CD4-positive, alpha-beta T cell treated with Interleukin-2 at 100 ng/mL for 4 hours (primary cell): ENCODE results near the gene RABL2A.
"Not testable (repeated sequence)": the region's sequence is repeated elsewhere in the genome, so short reads cannot be mapped to it uniquely, and the experiment has no call there.

Experiments
- DNase-seq: peaks from one replicate; pipeline ENCODE4 v3.0.0-alpha.2; 2020; ENCODE audit warnings: low spot score

The RABL2A gene

GRCh38 chr2:113609822-113610221 lies 17.2 kb upstream of the RABL2A start:
- DNase-seq, result not testable (repeated sequence)

DNA sequence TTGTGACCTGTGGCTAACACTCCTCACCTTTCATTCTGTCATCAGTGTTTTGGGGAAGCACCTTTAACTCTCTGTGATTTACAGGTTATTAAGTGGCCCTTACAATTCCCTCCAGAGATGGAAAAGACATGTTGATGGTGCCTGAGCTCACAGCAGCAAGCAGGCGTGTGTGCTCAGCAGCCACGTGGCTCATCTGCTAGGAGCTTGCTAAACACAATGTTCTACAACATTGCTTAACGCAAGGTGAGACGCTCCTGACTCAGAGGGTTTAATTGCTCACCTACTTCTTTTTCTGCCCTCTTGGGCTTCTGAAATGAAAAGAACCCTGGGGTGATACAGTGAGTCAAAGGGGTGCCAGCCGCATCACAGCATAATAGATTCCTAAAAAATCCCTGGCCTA lies 6.1 kb upstream of the RABL2A start:
- not testable (repeated sequence) for DNase-seq

- DNase-seq, result not testable (repeated sequence)
Observed at GRCh38 chr2:113625906-113626305, 1.2 kb upstream of the RABL2A start.

- DNase-seq, result not testable (repeated sequence)
Observed at GRCh38 chr2:113632849-113633345, 5.8 kb downstream of the RABL2A start.

DNA sequence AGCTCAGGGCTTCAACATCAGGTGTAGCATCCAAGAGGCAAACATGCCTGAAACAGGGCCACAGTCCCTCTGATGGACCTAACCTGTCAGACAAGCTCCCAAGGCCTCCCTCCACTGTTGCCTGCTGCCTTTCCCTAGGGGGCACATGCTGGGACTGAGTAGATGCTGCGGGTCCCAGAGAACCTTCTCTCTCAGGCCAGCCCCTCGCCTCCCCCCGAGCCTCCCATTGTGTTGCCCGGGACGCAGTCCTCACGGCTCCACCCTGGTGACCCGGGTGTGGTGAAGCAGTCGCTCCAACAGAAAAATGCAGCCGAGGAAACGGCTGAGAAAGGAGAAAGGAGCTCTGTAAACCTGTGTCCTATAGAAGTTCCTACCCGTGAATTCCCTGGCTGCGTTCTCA lies 8.3 kb downstream of the RABL2A start:
- not testable (repeated sequence) for DNase-seq

DNA sequence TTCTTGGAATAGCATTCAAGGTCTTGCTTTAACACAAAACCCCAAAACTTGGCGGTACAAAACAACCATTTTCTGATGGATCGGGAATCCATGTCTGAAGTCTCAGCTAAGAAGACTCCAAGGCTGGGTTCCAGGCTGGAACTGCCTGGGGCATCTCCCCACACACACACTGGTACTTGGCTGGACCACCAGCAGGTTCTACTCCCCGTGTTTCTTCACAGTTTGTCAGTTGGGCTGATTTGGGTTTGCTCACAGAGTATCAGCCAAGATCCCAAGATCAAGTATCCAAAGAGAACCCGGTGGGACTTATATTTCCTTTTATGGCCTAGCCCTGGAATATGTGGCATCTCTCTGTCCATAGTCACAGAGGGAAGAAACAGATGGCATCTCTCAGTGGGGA lies 9.2 kb downstream of the RABL2A start:
- DNase-seq, result not testable (repeated sequence)

DNA sequence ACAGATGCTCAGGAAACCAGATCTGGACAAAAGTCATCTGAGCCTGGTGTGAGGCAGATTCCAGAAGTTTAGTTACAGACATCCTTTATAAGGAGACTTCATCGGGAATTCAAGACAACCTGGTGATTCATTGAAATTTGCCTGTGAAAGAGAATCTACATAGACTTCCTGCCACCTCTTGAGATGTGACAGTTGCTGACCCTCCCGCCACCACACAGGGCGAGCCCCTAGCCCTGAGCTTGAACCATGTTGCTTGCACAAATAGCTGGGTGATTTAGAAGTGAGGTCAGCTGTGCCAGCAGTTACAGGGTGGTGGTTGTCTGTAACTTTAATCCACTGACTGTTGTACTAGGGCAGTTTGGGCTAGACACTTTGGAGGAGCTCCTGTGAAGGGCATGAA lies 11.0 kb downstream of the RABL2A start:
- DNase-seq, result not testable (repeated sequence)

- not testable (repeated sequence) for DNase-seq
Observed at GRCh38 chr2:113646217-113646616, 19.2 kb downstream of the RABL2A start.

- DNase-seq, result not testable (repeated sequence)
Observed at GRCh38 chr2:113650834-113651815, 24.1 kb downstream of the RABL2A start.

GRCh38 chr2:113652599-113652998 lies 25.5 kb downstream of the RABL2A start:
- DNase-seq, result not testable (repeated sequence)

- DNase-seq, result peak; percentile 5
Observed at GRCh38 chr2:113656031-113656624, 29.1 kb downstream of the RABL2A start.

- not testable (repeated sequence) for DNase-seq
Observed at GRCh38 chr2:113657735-113658134, 30.7 kb downstream of the RABL2A start.

DNA sequence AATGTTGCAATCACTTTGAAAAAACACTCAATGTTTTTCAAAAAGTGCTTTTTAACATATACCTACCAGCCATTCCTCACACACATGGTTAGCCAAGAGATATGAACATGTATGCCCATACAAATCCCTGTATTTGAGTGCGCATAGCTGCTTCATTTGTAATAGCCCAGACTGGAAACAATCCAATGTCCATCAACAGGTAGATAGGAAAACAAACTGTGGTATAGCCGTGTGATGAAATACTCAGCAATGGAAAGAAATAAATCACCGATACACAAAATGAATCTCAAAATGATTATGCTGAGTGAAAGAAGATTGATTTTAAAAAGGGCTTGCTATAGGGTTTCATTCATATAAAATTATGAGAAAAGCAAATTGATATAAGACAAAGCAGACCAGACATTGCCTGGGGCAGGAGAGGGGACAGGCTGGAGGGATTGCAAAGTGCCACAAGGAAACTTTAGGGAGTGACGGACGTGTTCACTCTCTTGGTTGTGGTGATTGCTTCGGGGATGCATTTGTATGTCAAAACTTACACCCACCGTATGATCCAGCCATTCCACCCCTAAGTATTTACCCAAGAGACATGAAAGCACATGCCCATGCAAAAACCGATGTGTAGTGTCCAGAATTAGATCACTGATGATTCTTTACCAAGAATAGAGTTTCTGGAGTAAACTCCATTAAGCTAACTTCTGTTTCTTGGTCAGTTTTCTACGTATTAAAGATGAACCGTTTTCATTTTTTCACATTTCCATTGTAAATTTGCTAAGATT lies 36.4 kb downstream of the RABL2A start:
- not testable (repeated sequence) for DNase-seq

GRCh38 chr2:113664761-113665533 lies 37.9 kb downstream of the RABL2A start:
- DNase-seq, result not testable (repeated sequence)

- not testable (repeated sequence) for DNase-seq
Observed at GRCh38 chr2:113669013-113669412, 41.9 kb downstream of the RABL2A start.

DNA sequence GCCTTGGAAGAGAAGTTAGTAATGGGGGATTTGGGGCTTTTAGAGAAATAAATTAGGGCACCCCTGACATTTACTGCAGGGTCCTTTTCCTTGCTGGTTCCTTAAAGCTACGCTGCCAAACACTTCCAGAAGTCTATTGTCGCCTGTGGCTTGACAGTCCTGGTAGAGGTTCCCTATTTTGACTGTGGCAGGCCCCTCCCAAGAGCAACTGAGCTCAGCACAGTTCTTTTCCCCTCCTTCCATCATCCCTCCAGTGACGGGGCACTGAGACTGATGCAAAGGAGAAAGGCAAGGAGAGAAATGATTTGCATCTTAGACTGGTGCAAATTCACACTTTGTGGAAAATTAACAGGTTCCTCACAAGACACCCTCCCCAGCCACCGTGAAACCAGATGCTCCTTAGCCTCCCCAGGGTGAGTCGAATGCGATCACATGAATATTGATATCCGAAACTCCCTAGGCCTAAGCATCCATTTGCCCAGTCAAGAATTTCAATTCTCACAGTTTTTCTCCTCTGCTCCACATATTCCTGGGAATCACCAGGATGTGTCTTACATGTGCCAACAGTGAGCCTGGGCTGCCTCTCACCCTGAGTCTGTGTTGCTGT lies 45.4 kb downstream of the RABL2A start:
- no peak for DNase-seq

- no peak for DNase-seq
Observed at GRCh38 chr2:113675875-113676274, 48.8 kb downstream of the RABL2A start.

DNA sequence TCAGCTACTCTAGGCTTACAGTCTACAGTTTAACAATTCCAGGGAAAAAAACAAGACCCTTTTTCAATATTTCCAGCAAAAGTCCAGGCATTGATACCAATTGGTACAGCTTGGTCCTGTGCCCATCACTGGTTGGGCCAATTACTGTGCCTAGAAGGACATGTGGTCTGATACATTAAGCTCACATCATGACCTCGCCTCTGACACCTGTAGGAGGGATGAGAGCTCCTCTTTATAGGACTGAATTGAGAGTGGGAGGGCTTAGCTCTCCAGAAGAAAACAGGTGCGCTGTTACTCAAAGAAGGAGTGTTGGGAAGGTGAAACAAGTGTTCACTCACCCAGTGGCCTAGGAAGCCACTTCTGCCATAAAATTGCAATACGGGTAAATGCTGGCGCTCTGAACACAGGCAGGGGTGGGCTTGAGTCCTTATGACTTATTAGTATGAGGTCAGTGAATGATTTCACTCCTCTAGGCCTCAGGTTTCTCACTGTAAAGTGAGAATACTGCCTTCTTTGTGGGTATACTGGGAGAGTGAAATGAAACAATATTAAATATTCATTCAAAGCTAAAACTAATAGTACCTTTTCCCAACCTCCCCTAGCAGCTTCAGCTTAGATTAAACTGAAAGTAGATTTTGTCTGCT lies 49.7 kb downstream of the RABL2A start:
- DNase-seq, result no peak

DNA sequence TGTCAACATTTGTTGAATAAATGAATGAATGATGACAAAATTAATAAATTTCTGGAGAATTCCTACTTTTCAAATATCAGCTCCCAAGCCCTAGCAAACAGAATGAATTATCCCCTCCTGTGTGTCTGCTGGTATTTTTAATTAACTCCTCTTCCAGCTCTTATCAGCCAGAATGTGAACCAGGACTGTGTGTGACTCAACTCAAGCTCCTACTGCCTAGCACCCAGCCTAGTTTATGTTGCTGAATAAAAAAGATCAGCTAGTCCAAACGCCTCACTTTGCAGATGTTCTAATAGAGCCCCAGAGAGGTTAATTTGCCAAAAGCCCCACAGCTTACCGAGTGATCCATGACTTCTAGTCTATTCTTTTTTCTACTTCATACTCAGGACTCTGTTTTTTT lies 50.3 kb downstream of the RABL2A start:
- DNase-seq, result no peak

- DNase-seq, result no peak
Observed at GRCh38 chr2:113679457-113679856, 52.4 kb downstream of the RABL2A start.
